Stimulated activated CD8-positive, alpha-beta memory T cell treated with anti-CD3 and anti-CD28 coated beads, Interleukin-7, amount 100 ng/mL, for 48 hours (primary cell): ENCODE results near the gene FILIP1L.
"Not testable (repeated sequence)": the region's sequence is repeated elsewhere in the genome, so short reads cannot be mapped to it uniquely, and the experiment has no call there.

ENCODE experiments used
- DNase-seq, 2 donors: peaks; one replicate each; pipeline ENCODE4 v3.0.0-alpha.2; 2020; ENCODE audit warnings: low read depth in 1 of 2; ENCODE audit errors: extremely low read depth in 1 of 2

Gene FILIP1L

DNA sequence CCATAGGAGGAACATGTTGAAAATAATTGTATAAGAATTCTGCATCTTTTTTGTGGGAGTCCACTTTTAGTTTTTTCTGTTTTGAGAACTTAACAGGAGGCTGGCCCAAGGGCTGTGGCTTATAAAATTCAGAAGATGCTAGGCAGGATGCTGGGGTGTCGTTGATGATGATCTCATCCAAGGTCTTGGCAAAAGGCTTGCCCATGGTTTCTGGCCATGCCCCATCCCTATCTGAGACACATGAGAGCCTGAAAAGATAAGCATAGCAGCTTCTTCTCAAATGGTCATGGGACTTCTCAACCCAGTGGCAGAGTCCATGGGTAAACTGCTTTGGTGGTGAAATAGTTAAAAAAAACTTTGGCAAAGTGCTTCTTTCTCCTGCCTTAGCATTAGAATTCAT is 261.4 kb downstream of the FILIP1L start:
- no peak for DNase-seq

DNA sequence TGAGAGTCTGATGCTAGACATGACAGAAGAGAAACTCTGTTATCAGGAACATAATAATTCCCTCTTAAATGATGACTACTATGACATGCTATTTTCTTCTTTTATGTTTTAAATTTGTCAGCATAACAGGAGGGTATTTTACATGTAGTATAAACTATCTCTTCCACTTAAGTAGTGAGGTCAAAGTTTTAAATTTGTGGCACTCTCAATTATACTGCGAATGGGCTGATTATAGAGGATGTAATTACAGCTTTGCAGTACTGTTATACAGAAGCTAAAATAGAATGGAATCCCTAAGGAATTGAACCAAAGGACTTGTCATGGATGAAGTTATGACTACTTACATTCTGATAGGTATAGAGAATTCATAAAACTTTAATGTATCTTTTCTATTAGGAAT is 262.3 kb downstream of the FILIP1L start:
- no peak for DNase-seq

DNA sequence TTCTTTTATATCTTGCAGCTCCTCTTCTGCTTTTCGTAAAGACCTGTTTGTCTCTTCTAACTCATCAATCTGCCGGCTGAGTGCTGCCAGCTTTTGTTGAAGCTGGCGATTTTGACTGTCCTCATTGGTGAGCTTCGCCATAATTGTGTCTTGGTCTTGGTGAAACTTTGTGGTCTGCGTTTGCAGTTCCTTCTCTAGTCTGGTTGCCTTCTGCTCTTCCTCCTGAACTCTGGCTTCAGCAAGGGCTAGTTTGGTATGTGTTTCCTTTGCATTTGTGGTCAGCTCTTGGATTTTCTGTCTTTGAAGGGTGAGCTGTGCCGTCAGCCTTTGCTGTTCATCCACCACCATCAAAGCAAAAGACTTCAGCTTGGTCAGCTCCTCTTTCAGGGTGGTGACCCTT is 263.7 kb downstream of the FILIP1L start:
- DNase-seq: no peak

DNA sequence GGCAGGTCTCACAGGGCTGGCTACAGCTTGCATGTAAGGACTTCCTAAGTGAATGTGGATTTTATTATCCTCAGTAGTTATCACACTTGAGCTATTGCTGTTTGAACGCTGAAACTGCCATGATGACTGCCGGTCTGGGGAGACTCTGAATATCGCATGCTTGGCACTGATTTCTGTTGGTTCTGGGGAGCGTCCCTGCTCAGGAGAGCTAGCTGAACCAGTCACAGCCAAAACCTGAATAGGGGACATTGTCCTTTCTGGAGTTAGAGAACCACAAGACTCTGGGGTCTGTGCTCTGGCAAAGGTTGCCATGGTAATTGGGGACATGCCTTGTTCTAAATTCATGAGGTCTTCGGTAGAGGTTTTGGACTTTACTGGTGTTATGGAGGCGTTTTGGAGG is 265.9 kb downstream of the FILIP1L start:
- no peak for DNase-seq

DNA sequence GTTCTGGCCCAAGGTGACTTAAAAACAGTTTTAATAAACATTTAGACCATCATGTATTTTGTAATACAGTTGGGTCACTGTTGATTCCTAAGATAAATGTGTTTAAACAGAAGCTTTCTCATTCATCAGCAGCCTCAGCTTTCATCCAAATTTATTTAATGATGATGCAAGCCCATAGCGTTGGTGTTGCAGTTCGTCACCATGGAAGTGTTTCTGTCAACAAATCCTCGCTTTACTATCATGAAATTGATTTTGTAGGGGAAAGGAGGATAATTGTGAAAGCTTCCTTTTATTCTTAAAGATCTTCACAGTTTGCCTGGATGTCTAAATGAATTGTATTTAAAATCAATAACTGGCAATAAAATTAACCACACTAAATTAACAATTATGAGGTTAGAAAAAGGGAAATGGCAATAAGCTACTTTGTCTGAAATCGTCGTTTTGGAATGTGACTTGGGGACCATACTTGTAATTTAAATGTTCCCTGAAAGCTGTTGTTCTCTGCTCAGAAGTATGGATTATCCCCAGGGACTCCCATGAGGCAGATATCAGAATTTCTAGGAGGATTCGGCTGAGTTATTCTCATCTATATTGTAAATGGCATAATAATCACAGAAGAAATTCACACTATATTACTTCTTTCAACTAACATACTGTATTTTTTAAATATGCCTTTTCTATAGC is 267.7 kb downstream of the FILIP1L start:
- DNase-seq: no peak

DNA sequence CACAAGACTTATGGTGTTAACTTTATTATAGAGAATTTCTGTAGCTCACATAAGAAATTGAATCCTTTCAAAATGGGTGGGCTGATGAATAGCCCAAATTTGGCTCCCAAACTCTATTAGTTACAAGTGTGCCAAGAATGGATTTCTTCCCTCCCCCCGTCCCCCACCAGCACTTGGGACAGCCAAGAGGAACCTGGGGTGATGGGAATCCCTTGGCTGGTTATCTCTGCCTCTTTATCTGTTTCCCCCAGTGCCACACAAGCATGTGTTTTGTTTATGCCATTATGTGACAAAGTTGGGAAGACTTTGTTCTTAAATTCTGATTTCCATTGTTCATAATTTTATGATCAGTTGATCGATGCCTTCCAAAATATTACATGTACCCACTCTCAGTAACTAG is 268.3 kb downstream of the FILIP1L start:
- DNase-seq: no peak

DNA sequence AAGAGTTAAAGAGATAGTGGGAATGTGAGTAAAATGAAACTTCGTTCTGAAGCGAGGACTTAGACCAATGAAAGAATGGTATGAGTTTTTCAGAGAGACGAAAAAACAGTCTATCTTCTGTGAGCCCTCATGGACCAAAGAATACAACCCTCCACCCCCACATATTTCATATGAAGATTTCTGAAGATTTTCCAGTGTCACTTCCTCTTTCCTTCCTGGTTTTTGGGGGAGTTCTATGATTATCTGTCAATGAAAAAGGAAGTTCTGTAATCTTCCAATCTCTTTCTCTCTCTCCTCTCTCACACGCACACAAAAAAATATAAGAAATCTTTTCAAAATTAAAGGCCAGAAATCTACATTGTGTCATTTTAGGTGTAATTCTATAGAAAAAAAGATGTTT is 269.0 kb downstream of the FILIP1L start:
- DNase-seq: no peak

DNA sequence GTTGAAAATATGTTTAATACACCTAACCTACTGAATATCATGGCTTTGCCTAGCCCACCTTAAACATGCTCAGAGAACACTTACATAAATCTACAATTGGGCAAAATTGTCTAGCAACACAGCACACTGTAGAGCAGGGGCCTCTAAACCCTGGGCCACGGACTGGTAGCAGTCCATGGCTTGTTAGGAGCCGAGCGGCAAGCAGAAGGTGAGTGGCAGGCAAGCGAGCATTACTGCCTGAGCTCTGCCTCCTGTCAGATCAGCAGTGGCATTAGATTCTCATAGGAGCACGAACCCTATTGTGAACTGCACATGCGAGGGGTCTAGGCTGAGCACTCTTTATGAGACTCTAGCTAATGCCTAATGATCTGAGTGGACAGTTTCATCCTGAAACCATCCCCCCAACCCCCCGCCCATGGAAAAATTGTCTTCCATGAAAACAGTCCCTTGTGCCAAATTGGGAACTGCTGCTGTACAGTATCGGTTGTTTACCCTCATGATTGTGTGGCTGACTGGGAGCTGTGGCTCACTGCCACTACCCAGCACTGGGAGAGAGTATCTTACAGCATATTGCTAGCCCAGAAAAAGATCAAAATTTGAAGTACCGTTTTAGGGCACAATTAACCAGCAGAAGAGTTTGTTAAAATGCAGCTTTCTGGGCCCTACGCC is 270.6 kb downstream of the FILIP1L start:
- DNase-seq: no peak

DNA sequence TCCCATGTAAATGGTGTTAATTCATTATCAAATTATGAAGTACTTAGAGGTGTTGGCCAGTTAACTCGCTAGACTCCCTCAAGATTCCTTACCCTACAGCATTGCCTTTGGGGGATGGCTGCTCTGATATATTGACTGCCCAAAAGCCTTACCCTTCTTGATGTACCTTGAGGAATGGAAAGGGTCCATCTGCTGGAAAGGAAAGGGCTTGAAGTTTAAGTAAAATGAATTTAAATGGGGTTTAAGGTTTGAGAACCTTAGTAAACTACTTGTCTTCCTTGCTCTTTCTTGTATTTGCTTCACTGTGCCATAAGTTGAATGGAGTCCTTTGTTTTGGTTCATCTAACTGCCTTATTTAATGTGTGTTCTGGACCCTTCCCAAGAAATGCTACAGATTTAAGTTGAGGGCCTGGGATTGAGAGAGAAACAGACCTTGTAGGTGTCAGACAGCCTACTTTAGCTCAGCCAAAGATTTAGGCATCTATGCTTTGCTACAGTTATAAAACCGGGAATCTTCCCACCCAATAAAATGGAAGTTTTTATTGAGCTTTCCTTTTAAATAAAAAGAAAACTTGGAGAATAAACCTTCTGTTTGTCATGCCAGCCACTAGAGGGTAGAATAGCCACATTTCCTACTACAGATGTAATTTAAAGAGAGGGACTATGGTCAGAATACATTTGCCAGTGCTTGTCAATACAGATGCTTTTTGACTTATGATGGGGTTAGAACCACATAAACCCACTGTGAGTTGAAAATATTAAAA is 271.3 kb downstream of the FILIP1L start:
- DNase-seq: no peak

DNA sequence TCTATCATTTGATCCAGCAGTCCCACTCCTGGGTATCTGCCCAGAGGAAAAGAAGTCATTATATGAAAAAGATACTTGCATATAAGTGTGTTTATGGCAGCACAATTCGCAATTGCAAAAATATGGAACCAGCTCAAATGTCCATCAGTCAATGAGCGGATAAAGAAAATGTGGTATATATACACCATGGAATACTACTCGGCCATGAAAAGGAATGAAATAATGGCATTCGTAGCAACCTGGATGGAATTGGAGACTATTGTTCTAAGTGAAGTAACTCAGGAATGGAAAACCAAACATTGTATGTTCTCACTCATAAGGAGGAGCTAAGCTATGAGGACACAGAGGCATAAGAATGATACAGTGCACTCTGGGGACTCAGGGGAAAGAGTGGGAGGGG is 272.4 kb downstream of the FILIP1L start:
- not testable (repeated sequence) for DNase-seq

DNA sequence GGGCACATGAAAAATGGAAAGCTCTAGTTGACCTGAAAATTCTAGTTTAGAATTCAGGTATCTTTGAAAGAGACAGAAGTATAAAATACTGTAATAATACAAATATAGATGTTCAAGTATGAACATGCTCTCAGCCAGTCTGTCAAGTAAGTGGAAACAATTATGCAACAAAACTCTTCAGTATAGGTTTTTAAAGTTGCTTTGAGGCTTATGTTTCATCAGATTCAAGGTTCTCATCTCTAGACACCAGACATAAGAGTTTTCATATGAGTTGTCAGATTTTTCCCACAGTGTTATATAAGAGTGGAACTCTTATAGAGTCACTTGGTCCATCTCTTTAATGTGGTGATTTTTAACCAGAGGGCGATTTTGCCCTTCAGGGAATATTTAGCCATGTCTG is 274.7 kb downstream of the FILIP1L start:
- DNase-seq: no peak

DNA sequence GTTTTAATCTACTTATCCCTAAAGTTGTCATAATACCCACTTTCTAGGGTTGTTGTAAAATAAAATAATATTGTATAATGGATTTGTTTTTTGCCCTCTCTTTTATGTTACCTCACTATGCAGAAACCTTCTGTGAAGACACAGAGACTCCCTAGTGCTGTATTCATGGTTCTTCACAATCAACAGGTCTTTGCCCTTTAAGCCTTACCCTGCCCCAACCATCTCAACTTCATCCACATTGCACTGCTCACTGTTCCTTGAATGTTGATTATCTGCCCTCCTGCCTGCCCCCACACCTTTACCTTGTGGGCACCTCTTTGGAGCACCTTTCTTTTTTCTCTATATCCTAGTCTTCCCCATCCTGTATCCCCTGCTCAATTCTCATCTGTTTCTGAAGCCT is 275.5 kb downstream of the FILIP1L start:
- no peak for DNase-seq

DNA sequence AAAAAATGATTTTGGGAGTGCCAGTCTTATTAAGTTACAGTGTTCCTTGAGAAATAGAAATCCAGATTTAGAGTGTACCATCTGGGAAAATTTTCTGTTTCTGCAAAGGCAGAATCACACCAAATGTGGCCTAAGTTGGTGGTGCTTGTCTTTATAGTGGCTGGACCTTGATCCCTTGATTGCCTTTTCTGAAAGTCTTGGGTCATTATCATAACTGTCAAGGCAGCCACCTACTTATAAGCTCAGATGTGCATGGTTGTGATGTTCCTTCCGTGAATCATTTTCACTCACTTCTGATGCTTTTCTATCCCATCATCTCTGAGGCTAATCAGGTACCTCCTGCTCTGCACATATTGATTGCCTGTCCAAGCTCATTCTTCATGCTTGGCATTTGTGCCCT is 276.6 kb downstream of the FILIP1L start:
- DNase-seq: no peak

DNA sequence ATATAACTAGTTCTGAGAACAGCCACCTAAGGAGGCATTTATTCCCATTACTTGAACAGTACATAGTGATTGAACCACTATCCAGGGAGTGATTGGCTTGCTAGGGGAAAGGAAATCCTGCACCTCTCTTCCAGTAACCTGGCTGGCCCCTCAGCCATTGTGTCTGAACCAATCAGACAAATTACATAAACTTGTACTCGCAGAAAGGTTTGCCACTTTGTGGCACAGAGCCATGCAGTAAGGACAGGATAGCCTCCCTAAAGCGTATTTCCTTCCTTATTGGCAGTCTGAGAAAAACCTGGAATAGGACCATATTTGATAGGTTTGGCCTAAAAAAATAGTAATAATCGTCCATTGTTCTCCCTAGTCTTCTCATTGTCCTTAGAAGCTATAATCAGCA is 277.6 kb downstream of the FILIP1L start:
- DNase-seq: no peak

DNA sequence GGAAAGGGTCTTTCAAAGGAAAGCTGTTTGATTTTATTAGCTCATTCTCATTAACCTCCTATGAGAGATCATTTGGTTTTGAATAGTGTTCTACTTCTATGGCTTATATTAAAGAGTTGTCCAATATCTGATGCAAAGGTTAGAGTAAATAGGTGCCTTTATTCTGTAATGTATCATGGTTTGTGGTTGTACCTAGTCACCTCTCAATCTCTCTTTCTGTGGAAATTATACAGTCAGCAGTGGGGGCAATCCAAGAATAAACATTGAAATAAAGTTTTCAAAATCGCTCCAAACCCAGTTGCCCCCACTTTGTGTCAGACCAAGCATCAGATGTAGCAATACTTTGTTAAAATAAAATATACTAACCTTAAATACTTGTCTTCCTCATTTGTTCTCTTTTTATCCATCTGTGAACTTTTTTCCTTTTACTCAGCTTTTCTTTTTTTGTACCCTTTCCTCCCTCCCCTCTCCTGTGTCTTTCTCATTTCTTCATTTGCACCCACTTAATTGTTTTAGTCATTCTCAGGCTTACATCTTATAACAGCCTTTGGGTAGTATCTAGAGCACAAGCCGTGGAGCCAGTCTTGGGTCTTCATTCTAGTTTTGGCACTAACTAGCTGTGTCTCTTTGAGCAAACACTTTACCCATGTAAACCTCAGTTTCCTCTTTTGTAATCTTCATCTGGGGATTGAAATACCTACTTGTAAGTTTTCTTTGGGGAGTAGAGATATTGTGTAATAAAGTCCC is 279.9 kb downstream of the FILIP1L start:
- no peak for DNase-seq

DNA sequence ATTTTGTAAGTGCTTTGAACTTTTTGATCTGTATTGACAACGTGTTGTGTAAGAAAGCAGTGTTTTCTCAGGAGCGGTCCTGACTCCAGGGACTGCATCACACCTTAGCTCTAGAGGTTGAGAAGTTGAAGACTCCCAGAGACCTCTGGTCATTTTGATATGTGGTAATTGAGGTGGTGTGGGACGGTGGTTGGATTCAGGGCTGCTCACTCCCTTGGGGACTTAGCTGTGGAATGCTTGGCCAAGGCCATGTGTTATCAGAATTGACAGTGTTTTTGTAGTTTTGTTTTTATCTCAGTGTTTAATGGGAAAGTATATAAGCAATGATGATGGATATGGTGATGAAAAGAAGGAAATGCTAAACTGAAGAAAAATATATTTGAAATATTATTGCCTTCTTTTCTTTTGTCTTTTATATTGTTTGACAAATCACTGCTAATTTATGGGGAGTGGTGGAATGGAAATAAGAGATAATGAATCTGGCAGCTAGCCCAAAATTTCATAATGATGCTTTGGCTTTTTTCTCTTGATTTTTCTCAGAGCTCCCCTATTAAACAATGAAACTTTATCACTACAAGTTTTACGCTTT is 280.6 kb downstream of the FILIP1L start:
- no peak for DNase-seq

DNA sequence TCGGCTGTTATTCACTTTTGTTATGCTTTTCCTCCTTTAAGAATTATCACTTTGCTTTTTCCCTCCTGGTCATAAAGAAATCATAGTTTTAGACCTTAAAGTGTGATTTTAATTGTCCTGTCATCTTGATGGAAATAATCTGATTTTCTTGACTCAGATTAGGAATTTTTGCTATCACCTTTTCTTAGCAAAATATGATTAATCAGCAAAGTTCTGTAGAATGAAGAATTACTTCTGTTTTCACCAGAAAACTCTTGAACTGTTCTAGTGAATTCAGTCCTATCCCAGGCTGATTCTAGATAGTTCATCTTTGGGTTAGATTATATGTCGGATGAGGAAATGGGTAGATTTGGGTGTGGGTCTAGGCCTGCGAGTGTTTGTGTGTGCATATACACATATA is 284.5 kb downstream of the FILIP1L start:
- DNase-seq: no peak

DNA sequence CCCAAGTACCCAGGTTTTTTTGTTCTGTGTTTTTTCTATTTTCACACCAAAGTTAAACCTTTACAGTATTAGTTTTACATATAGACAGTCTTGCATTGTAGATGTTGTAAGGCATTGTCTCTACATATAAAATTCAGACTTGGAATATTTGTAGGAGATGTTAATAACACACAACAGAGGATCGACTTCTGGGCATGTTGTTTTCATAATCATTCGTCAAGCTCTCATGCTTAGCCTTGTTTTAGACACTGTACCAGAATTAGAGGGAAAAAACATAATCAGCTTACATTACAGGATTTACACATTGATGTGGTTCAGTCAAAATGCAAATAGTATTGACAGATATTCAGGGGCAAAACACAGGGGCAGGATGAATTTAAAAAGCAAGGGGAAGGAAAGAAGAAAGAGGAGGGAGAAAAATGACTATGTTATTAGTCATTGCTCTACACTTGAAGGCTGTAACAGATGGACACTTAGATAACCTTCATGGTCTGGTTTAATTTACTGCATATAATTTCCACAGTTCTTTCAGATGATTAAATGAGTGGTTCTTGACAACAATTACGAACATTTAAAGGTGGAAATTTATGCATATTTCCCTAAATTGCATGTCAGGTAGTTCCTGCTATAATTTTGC is 289.2 kb downstream of the FILIP1L start:
- DNase-seq: no peak

DNA sequence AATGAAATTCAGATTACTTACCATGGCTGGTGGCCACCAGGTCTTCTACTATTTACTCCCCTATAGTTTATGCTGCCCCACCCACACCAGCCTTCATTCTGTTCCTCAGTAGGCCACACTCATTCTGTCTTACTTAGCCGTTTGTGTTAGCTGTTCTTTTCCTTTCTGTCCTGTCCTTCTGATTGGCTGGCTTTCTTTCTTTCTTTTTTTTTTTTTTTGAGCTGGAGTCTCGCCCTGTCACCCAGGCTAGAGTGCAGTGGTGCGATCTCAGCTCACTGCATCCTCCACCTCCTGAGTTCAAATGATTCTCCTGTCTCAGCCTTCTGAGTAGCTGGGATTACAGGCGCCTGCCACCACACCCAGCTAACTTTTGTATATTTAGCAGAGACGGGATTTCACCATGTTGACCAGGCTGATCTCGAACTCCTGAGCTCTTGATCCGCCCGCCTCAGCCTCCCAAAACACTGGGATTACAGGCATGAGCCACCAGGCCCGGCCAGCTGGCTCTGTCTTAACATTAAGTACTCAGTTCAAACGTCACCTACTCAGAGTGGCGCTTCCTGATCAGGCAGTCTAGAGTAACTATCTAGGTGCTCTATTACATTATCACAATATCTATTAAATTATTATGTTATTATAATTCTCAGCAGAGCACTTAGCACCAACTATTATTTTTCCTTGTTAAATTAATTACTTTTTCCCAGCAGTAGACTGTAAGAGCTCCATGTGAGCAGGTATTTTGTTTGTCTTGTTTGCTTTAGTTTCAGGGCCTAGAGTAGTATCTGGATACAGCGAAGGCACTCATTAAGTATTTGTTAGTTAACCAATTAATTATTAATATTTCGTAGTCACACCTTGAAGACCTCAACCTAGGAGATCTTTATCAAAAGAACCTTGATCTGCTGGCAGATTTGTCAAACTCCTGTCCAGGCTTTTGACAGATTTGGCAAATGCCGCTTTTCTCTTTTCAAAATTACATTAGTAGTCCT is 290.3 kb downstream of the FILIP1L start:
- no peak for DNase-seq
